Mammary epithelial cell (primary cell): ENCODE results near the gene SLCO2A1.

Source experiments
- EZH2 ChIP-seq: IDR thresholded peaks from 2 replicates; pipeline ENCODE4 v1.6.1; 2012; ENCODE audit warnings: low read length, inconsistent platforms, borderline replicate concordance
- TF ChIP-seq, protein P1 (sequence below), 2 donors: IDR thresholded peaks in 1 of 2; conservative IDR thresholded peaks in 1 of 2; 2 replicates each; pipeline ENCODE4 v1.5.1; 2011 to 2012; ENCODE audit warnings: inconsistent platforms in 2 of 2, low read length in 2 of 2, mild to moderate bottlenecking in 2 of 2, control low read depth in 1 of 2, low read depth in 1 of 2; ENCODE audit not compliant: insufficient read depth in 1 of 2; ENCODE audit errors: extremely low read depth in 1 of 2

DNA sequence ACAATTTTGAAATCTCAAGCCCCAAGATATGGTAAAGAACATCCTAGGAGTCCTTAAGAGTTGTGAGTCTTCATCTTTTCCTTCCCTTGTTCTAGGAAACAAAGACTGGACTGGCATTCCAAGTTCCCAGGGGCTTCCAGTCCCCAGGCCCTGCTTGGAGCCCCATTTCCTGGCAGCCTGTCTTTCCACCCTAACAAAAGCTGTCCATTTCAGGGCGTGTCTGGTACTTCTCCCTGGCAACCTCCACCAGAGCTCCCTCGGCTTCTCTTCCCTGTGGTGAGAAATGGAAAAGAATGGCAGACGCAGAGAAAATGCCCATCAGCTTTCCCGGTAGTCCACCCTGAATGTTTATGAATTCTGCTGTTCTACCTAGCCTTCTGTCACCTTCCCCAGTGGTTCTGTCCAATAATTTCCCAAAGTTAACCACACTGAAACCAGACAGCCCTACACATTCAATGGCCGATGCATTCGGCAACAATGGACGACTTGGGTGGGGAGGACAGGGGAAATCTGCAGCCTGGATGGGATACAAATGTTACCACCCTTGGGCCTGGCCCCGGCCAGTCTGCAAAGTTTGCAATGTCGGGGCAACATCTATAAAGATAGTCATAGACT lies 140.9 kb downstream of the SLCO2A1 start:
- TF ChIP-seq, protein P1, sequence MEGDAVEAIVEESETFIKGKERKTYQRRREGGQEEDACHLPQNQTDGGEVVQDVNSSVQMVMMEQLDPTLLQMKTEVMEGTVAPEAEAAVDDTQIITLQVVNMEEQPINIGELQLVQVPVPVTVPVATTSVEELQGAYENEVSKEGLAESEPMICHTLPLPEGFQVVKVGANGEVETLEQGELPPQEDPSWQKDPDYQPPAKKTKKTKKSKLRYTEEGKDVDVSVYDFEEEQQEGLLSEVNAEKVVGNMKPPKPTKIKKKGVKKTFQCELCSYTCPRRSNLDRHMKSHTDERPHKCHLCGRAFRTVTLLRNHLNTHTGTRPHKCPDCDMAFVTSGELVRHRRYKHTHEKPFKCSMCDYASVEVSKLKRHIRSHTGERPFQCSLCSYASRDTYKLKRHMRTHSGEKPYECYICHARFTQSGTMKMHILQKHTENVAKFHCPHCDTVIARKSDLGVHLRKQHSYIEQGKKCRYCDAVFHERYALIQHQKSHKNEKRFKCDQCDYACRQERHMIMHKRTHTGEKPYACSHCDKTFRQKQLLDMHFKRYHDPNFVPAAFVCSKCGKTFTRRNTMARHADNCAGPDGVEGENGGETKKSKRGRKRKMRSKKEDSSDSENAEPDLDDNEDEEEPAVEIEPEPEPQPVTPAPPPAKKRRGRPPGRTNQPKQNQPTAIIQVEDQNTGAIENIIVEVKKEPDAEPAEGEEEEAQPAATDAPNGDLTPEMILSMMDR (conservative IDR thresholded peaks at IDR 0.05 in 1 of 2, IDR thresholded peaks at IDR 0.05 in 1 of 2; ENCODE audit: extremely low read depth in 1 of 2, insufficient read depth in 1 of 2, low read depth in 1 of 2, low read length in 2 of 2): no peak
- TF ChIP-seq EZH2: no peak
